HepG2 (cell line): ENCODE measurements around the gene DHX34. TPM values are rescaled to one million over a fixed set of nuclear protein-coding genes. Genes with fewer than 3 reads are reported as not detected.

ENCODE experiments used
- GABPA ChIP-seq, 2 experiments: IDR thresholded peaks; 2 replicates each; pipeline ENCODE4 v1.6.1; 2011 to 2016; ENCODE audit warnings: low read depth in 2 of 2, low read length in 1 of 2, missing biosample characterization in 1 of 2, missing genetic modification characterization in 1 of 2
- KMT2A ChIP-seq: sonication (generic); formaldehyde crosslinking; IDR thresholded peaks from 2 replicates; pipeline ENCODE4 v1.4.0; 2020; ENCODE audit warnings: missing genetic modification reagents
- ZMYM4 ChIP-seq: sonication (generic); formaldehyde crosslinking; IDR thresholded peaks from 2 replicates; pipeline ENCODE4 v1.8.1; 2023; ENCODE audit warnings: mild to moderate bottlenecking, missing genetic modification reagents
- ZNF124 ChIP-seq: sonication (generic); formaldehyde crosslinking; IDR thresholded peaks from 2 replicates; pipeline ENCODE4 v1.4.0; 2020; ENCODE audit warnings: missing genetic modification reagents
- ZNF605 ChIP-seq: sonication (generic); formaldehyde crosslinking; IDR thresholded peaks from 2 replicates; pipeline ENCODE4 v1.8.0; 2022; ENCODE audit warnings: mild to moderate bottlenecking, missing genetic modification reagents
- polyA plus RNA-seq, 8 experiments: library from polyadenylated mRNA; depleted of rRNA in 3 of 8; stranded (reverse) in 7 of 8; unstranded in 1 of 8; fragments of >200 nt; fragmentation: Illumina TruSeq in 4 of 8; extraction: Trizol in 4 of 8; gene quantifications; 2 replicates each; pipeline versions ENCODE4 v1.2.1 to v1.2.3, GENCODE V29; 2011 to 2016; ENCODE audit warnings: low read depth in 4 of 8, missing spikeins in 1 of 8, mixed read lengths in 1 of 8; ENCODE audit not compliant: insufficient read depth in 1 of 8
- total RNA-seq, 5 experiments: library from RNA; depleted of rRNA; stranded (reverse); fragments of >200 nt; fragmentation: Illumina TruSeq; extraction: Trizol; gene quantifications; 2 replicates each; pipeline ENCODE4 v1.2.3, GENCODE V29; 2016; ENCODE audit warnings: low read depth in 1 of 5
- TF ChIP-seq, protein P1 (sequence below): sonication (generic); formaldehyde crosslinking; IDR thresholded peaks from 2 replicates; pipeline ENCODE4 v1.4.0; 2020; ENCODE audit warnings: missing genetic modification reagents
- TF ChIP-seq, protein P2 (sequence below): sonication (generic); formaldehyde crosslinking; IDR thresholded peaks from 2 replicates; pipeline ENCODE4 v1.4.0; 2020; ENCODE audit warnings: missing genetic modification reagents, borderline replicate concordance
- TF ChIP-seq, protein P3 (sequence below): sonication (generic); formaldehyde crosslinking; IDR thresholded peaks from 2 replicates; pipeline ENCODE4 v1.4.0; 2020; ENCODE audit warnings: missing genetic modification reagents, borderline replicate concordance
- TF ChIP-seq, protein P4 (sequence below): IDR thresholded peaks from 2 replicates; pipeline ENCODE4 v1.6.1; 2016; ENCODE audit warnings: low read depth
- TF ChIP-seq, protein P5 (sequence below): sonication (generic); formaldehyde crosslinking; IDR thresholded peaks from 2 replicates; pipeline ENCODE4 v1.4.0; 2020; ENCODE audit warnings: mild to moderate bottlenecking, missing genetic modification reagents

The DHX34 gene
- total and polyA plus RNA-seq, 2 of the 13 experiments (the other 11 are each of a cell fraction or from before 2014, with no cell fraction given) = 9.2 to 12.0 TPM

DNA sequence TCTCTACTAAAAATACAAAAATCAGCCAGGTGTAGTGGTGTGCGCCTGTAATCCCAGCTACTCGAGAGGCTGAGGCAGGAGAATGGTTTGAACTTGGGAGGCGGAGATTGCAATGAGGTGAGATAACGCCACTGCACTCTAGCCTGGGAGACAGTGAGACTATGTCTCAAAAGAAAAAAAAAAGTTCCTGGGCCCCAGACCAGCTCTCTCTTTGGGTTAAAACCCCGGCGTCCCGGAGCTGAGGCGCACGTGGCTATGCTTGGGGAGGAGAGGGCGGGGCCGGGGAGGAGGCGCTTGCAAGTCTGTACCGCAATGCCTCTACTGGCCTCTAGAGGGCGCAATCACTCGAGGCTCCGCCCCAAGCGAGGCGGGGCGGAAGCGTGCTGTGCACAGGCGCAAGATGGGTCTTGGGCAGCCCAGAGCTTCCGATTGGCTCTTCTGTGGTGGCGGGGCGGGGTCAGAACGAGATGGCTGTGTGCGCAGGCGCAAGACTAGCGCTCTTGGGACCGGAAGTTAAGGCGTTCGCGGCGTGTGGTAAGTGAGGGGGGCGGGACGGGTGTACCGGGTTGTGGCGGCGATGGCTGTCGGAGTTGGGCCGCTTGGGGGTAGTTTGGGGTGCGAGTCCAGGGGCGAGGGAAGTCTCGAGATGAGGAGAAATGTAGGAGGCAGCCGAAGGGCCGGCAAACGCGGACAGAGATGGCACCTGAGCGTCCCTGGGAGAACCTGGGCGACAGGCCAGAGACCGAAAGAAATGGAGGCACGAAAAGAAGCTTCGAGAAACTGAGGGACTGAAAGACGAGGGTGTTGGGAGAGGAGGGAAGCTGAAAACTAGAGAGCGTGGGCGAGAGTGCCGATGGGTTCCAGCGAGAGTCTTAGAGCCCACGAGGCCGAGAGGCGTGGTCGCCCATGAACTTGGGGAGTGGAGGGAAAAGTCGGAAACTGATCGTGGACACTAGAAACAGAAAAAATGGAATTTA, at the start of gene DHX34 (continued):
- TF ChIP-seq ZMYM4 (CRISPR knock-in tag) (peak; percentile 96), ZNF605 (CRISPR knock-in tag) (peak; percentile 82; the same call in 1 of the 2 replicates), GABPA (IDR thresholded peaks at IDR 0.05; ENCODE audit: low read depth, low read length) (peak; percentile 64), GABPA (CRISPR knock-in tag; IDR thresholded peaks at IDR 0.05; ENCODE audit: low read depth) (peak; percentile 92), KMT2A (CRISPR knock-in tag) (0 out of 2 replicates have a peak, but pooled peaks have one; percentile 29), ZNF124 (0 out of 2 replicates have a peak, but pooled peaks have one; percentile 52)
- TF ChIP-seq, protein P1, sequence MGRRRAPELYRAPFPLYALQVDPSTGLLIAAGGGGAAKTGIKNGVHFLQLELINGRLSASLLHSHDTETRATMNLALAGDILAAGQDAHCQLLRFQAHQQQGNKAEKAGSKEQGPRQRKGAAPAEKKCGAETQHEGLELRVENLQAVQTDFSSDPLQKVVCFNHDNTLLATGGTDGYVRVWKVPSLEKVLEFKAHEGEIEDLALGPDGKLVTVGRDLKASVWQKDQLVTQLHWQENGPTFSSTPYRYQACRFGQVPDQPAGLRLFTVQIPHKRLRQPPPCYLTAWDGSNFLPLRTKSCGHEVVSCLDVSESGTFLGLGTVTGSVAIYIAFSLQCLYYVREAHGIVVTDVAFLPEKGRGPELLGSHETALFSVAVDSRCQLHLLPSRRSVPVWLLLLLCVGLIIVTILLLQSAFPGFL = no peak
- TF ChIP-seq, protein P2, sequence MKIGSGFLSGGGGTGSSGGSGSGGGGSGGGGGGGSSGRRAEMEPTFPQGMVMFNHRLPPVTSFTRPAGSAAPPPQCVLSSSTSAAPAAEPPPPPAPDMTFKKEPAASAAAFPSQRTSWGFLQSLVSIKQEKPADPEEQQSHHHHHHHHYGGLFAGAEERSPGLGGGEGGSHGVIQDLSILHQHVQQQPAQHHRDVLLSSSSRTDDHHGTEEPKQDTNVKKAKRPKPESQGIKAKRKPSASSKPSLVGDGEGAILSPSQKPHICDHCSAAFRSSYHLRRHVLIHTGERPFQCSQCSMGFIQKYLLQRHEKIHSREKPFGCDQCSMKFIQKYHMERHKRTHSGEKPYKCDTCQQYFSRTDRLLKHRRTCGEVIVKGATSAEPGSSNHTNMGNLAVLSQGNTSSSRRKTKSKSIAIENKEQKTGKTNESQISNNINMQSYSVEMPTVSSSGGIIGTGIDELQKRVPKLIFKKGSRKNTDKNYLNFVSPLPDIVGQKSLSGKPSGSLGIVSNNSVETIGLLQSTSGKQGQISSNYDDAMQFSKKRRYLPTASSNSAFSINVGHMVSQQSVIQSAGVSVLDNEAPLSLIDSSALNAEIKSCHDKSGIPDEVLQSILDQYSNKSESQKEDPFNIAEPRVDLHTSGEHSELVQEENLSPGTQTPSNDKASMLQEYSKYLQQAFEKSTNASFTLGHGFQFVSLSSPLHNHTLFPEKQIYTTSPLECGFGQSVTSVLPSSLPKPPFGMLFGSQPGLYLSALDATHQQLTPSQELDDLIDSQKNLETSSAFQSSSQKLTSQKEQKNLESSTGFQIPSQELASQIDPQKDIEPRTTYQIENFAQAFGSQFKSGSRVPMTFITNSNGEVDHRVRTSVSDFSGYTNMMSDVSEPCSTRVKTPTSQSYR (CRISPR knock-in tag) = 0 out of 2 replicates have a peak, but pooled peaks have one; percentile 4
- TF ChIP-seq, protein P3, sequence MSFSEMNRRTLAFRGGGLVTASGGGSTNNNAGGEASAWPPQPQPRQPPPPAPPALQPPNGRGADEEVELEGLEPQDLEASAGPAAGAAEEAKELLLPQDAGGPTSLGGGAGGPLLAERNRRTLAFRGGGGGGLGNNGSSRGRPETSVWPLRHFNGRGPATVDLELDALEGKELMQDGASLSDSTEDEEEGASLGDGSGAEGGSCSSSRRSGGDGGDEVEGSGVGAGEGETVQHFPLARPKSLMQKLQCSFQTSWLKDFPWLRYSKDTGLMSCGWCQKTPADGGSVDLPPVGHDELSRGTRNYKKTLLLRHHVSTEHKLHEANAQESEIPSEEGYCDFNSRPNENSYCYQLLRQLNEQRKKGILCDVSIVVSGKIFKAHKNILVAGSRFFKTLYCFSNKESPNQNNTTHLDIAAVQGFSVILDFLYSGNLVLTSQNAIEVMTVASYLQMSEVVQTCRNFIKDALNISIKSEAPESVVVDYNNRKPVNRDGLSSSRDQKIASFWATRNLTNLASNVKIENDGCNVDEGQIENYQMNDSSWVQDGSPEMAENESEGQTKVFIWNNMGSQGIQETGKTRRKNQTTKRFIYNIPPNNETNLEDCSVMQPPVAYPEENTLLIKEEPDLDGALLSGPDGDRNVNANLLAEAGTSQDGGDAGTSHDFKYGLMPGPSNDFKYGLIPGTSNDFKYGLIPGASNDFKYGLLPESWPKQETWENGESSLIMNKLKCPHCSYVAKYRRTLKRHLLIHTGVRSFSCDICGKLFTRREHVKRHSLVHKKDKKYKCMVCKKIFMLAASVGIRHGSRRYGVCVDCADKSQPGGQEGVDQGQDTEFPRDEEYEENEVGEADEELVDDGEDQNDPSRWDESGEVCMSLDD (CRISPR knock-in tag) = no peak
- TF ChIP-seq, protein P4, sequence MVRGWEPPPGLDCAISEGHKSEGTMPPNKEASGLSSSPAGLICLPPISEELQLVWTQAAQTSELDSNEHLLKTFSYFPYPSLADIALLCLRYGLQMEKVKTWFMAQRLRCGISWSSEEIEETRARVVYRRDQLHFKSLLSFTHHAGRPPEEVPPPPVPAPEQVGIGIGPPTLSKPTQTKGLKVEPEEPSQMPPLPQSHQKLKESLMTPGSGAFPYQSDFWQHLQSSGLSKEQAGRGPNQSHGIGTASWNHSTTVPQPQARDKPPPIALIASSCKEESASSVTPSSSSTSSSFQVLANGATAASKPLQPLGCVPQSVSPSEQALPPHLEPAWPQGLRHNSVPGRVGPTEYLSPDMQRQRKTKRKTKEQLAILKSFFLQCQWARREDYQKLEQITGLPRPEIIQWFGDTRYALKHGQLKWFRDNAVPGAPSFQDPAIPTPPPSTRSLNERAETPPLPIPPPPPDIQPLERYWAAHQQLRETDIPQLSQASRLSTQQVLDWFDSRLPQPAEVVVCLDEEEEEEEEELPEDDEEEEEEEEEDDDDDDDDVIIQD (CRISPR knock-in tag) = 0 out of 2 replicates have a peak, but pooled peaks have one; percentile 61
- TF ChIP-seq, protein P5, sequence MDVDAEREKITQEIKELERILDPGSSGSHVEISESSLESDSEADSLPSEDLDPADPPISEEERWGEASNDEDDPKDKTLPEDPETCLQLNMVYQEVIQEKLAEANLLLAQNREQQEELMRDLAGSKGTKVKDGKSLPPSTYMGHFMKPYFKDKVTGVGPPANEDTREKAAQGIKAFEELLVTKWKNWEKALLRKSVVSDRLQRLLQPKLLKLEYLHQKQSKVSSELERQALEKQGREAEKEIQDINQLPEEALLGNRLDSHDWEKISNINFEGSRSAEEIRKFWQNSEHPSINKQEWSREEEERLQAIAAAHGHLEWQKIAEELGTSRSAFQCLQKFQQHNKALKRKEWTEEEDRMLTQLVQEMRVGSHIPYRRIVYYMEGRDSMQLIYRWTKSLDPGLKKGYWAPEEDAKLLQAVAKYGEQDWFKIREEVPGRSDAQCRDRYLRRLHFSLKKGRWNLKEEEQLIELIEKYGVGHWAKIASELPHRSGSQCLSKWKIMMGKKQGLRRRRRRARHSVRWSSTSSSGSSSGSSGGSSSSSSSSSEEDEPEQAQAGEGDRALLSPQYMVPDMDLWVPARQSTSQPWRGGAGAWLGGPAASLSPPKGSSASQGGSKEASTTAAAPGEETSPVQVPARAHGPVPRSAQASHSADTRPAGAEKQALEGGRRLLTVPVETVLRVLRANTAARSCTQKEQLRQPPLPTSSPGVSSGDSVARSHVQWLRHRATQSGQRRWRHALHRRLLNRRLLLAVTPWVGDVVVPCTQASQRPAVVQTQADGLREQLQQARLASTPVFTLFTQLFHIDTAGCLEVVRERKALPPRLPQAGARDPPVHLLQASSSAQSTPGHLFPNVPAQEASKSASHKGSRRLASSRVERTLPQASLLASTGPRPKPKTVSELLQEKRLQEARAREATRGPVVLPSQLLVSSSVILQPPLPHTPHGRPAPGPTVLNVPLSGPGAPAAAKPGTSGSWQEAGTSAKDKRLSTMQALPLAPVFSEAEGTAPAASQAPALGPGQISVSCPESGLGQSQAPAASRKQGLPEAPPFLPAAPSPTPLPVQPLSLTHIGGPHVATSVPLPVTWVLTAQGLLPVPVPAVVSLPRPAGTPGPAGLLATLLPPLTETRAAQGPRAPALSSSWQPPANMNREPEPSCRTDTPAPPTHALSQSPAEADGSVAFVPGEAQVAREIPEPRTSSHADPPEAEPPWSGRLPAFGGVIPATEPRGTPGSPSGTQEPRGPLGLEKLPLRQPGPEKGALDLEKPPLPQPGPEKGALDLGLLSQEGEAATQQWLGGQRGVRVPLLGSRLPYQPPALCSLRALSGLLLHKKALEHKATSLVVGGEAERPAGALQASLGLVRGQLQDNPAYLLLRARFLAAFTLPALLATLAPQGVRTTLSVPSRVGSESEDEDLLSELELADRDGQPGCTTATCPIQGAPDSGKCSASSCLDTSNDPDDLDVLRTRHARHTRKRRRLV (CRISPR knock-in tag) = 0 out of 2 replicates have a peak, but pooled peaks have one; percentile 27
